Measurements from ENCODE around the gene JPH2. TPM values are rescaled to one million over a fixed set of nuclear protein-coding genes. Genes with fewer than 3 reads are reported as not detected.

JPH2 gene
- total and polyA plus RNA-seq, 10 of the 15 experiments (the other 5 are each of a cell fraction or from before 2014, with no cell fraction given): 0.16 TPM; not detected in 9

- BruUV-seq (replicated peaks): no TSS peak
- SMC1A ChIA-PET (ENCODE audit: uncharacterized antibody, unreplicated experiment): no interaction called here
- Histone ChIP-seq H2AFZ (ENCODE audit: control insufficient read depth, low read depth, low read length) (no peak overlapping the region), H3K4me2 (ENCODE audit: control insufficient read depth, insufficient read depth) (no peak overlapping the region), H4K20me1 (ENCODE audit: control insufficient read depth, insufficient read depth) (no peaks in the 10 kb centered on the region), H3K36me3 (ENCODE audit: control insufficient read depth in 2 of 2, insufficient read depth in 2 of 2, low read length in 1 of 2) (peaks cover 13 to 37% of the 10 kb centered on the region in 2 experiments), H3K9ac (ENCODE audit: control insufficient read depth, insufficient read depth, low read length) (no peak overlapping the region), H3K27ac (ENCODE audit: control insufficient read depth, insufficient read depth) (no peak overlapping the region), H3K27me3 (replicated peaks in 1 of 2; ENCODE audit: control insufficient read depth in 2 of 2, insufficient read depth in 2 of 2, low read length in 1 of 2) (no peaks in the 10 kb centered on the region), H3K4me3 (no peak overlapping the region), H3K4me1 (ENCODE audit: control insufficient read depth, insufficient read depth, low read length) (no peaks in the 10 kb centered on the region), H3K9me3 (replicated peaks; ENCODE audit: control insufficient read depth, insufficient read depth, low read length) (no peaks in the 10 kb centered on the region), H3K79me2 (ENCODE audit: control insufficient read depth, insufficient read depth, low read length) (peaks cover 2% of the 10 kb centered on the region)
- RAD21 ChIA-PET (ENCODE audit: unreplicated experiment): no interaction called here
- in situ Hi-C loops (cut with MboI): no loop called here
- CTCF ChIA-PET: interaction anchor here (0.6 kb wide), 1 partner anchor 10 kb away, joined by 3 read pairs; no protein-coding TSS in a partner anchor
- no peak for DNase-seq (ENCODE audit: low read depth, low spot score)
- FAIRE-seq: no peak
- intact Hi-C loops (cut with micrococcal nuclease; ENCODE audit: unreplicated experiment): no loop called here
- WGBS (ENCODE audit: insufficient coverage, insufficient replicate concordance, low lambda C conversion rate, missing lambda C conversion rate): 100% methylated on average over 4 of the region's 4 CpGs
- POLR2A ChIA-PET: no interaction called here
- ATAC-seq: no peak
- TF ChIP-seq CHD4 (IDR thresholded peaks at IDR 0.05): no peak
- TF ChIP-seq ATF2 (IDR thresholded peaks at IDR 0.05; ENCODE audit: low read length): no peak
- no peak for TF ChIP-seq ZSCAN29 (IDR thresholded peaks at IDR 0.05)
- TF ChIP-seq IRF5 (IDR thresholded peaks at IDR 0.05; ENCODE audit: borderline replicate concordance): no peak
- TF ChIP-seq SP1 (IDR thresholded peaks at IDR 0.05; ENCODE audit: low read depth, low read length): no peak
- no peak for TF ChIP-seq HDAC6 (IDR thresholded peaks at IDR 0.05; ENCODE audit: unreplicated experiment)
- no peak for TF ChIP-seq ZNF274 (IDR thresholded peaks at IDR 0.05; ENCODE audit: insufficient read depth, insufficient read length)
- no peak for TF ChIP-seq JUNB (IDR thresholded peaks at IDR 0.05)
- no peak for TF ChIP-seq CUX1 (IDR thresholded peaks at IDR 0.05; ENCODE audit: insufficient replicate concordance, low read depth, low read length)
- TF ChIP-seq GABPA (IDR thresholded peaks at IDR 0.05; ENCODE audit: low read depth): no peak
- TF ChIP-seq ELK1 (IDR thresholded peaks at IDR 0.05; ENCODE audit: low read depth, low read length): no peak
- TF ChIP-seq MXI1 (IDR thresholded peaks at IDR 0.05; ENCODE audit: low read depth, low read length): no peak
- TF ChIP-seq ZNF217 (IDR thresholded peaks at IDR 0.05): no peak
- TF ChIP-seq SREBF1 (IDR thresholded peaks at IDR 0.05; ENCODE audit: low read length): no peak
- TF ChIP-seq POLR2A (IDR thresholded peaks at IDR 0.05; ENCODE audit: low read depth, low read length): no peak
Observed at GRCh38 chr20:44199877-44200276, 12.9 kb upstream of the JPH2 start.

All from GM12878 (cell line).